IMR-90 (cell line): Measurements from ENCODE around the gene UNKL. TPM values are rescaled to one million over a fixed set of nuclear protein-coding genes. Genes with fewer than 3 reads are reported as not detected.
"Not testable (repeated sequence)": the region's sequence is repeated elsewhere in the genome, so short reads cannot be mapped to it uniquely, and the experiment has no call there.

Experiments used
- ATAC-seq: fragments of 200-7000 bp; cut with Tn5 transposase; 2 replicates; pipeline ENCODE4 v1.9.1; 2020; ENCODE audit warnings: low read depth, mild to moderate bottlenecking, moderate library complexity
- BruUV-seq: library from RNA; stranded (reverse); fragments of 400-500 nt; replicated peaks from 2 replicates; lab custom pipeline; 2021; lab: Mats Ljungman, UMichigan
- CTCF ChIA-PET: fragments of 300-600 bp; formaldehyde crosslinking; extraction: SDS; loops from one replicate; lab custom pipeline; 2021; ENCODE audit warnings: antibody characterized with exemption; lab: Yijun Ruan, JAX
- POLR2A ChIA-PET: fragments of 300-600 bp; sonication (Branson Sonifier 250); formaldehyde crosslinking; loops from one replicate; lab custom pipeline; 2022; ENCODE audit warnings: antibody characterized with exemption; ENCODE audit not compliant: unreplicated experiment; lab: Charles Lee
- DNase-seq: peaks from one replicate; pipeline ENCODE4 v3.0.0; 2013
- H2AFZ ChIP-seq: replicated peaks from 2 replicates; pipeline ENCODE3; 2013; ENCODE audit warnings: low read length, mild to moderate bottlenecking; ENCODE audit not compliant: poor library complexity
- H2AK5ac ChIP-seq: 2 replicates; pipeline ENCODE4 v1.6.1; 2013; ENCODE audit warnings: low read depth, low read length, inconsistent platforms
- H2AK9ac ChIP-seq: replicated peaks from 2 replicates; pipeline ENCODE3; 2013; ENCODE audit warnings: mild to moderate bottlenecking, low read depth, low read length, moderate library complexity; ENCODE audit not compliant: poor library complexity
- H2BK120ac ChIP-seq: 2 replicates; pipeline ENCODE4 v1.6.1; 2013; ENCODE audit warnings: low read depth, low read length, inconsistent platforms
- H2BK15ac ChIP-seq: 3 replicates; pipeline ENCODE4 v1.6.1; 2013; ENCODE audit warnings: low read depth, low read length, inconsistent platforms
- H2BK20ac ChIP-seq: 2 replicates; pipeline ENCODE4 v1.6.1; 2013; ENCODE audit warnings: low read depth, mild to moderate bottlenecking, inconsistent platforms, low read length, moderate library complexity
- H2BK5ac ChIP-seq: 2 replicates; pipeline ENCODE4 v1.6.1; 2013; ENCODE audit warnings: mild to moderate bottlenecking, low read depth, low read length, inconsistent platforms; ENCODE audit not compliant: poor library complexity, severe bottlenecking
- H3K14ac ChIP-seq: replicated peaks from 2 replicates; pipeline ENCODE4 v1.6.1; 2013; ENCODE audit warnings: low read depth, low read length, inconsistent platforms
- H3K18ac ChIP-seq: 2 replicates; pipeline ENCODE4 v1.6.1; 2013; ENCODE audit warnings: low read depth, low read length, control low read depth
- H3K23ac ChIP-seq: 2 replicates; pipeline ENCODE4 v1.6.1; 2013; ENCODE audit warnings: low read depth, low read length, inconsistent platforms
- H3K27ac ChIP-seq: 2 replicates; pipeline ENCODE4 v1.5.1; 2013; ENCODE audit warnings: mild to moderate bottlenecking, control low read depth, low read length; ENCODE audit not compliant: insufficient read depth
- H3K27me3 ChIP-seq: 2 replicates; pipeline ENCODE4 v1.6.1; 2013; ENCODE audit warnings: low read length; ENCODE audit not compliant: control insufficient read depth, insufficient read depth
- H3K36me3 ChIP-seq: 2 replicates; pipeline ENCODE4 v1.6.1; 2013; ENCODE audit warnings: low read length, mixed read lengths; ENCODE audit not compliant: control insufficient read depth, insufficient read depth
- H3K4ac ChIP-seq: 2 replicates; pipeline ENCODE4 v1.6.1; 2013; ENCODE audit warnings: low read depth, low read length, inconsistent platforms
- H3K4me1 ChIP-seq: 2 replicates; pipeline ENCODE4 v1.6.1; 2013; ENCODE audit warnings: low read length, mixed read lengths; ENCODE audit not compliant: control insufficient read depth, insufficient read depth
- H3K4me2 ChIP-seq: 2 replicates; pipeline ENCODE4 v1.6.1; 2013; ENCODE audit warnings: low read depth, mild to moderate bottlenecking, control low read depth, low read length, moderate library complexity
- H3K4me3 ChIP-seq: 2 replicates; pipeline ENCODE4 v1.5.1; 2013; ENCODE audit warnings: low read depth, mild to moderate bottlenecking, control low read depth, low read length, moderate library complexity; ENCODE audit not compliant: insufficient read depth
- H3K56ac ChIP-seq: 2 replicates; pipeline ENCODE4 v1.6.1; 2013; ENCODE audit warnings: low read length, inconsistent platforms; ENCODE audit not compliant: insufficient read depth; ENCODE audit errors: extremely low read depth
- H3K79me1 ChIP-seq, 2 experiments: 2 replicates each; pipeline ENCODE4 v1.6.1; 2013; ENCODE audit warnings: low read length in 2 of 2, inconsistent platforms in 1 of 2, low read depth in 1 of 2
- H3K9ac ChIP-seq: 2 replicates; pipeline ENCODE4 v1.6.1; 2013; ENCODE audit warnings: low read depth, low read length, control low read depth
- H3K9me1 ChIP-seq: 2 replicates; pipeline ENCODE4 v1.6.1; 2013; ENCODE audit warnings: low read length, inconsistent platforms; ENCODE audit not compliant: insufficient read depth
- H3K9me3 ChIP-seq: 2 replicates; pipeline ENCODE4 v1.6.1; 2013; ENCODE audit warnings: low read length; ENCODE audit not compliant: control insufficient read depth, insufficient read depth
- H4K20me1 ChIP-seq: 2 replicates; pipeline ENCODE4 v1.6.1; 2013; ENCODE audit warnings: low read length, inconsistent platforms; ENCODE audit not compliant: insufficient read depth
- H4K5ac ChIP-seq: 2 replicates; pipeline ENCODE4 v1.6.1; 2013; ENCODE audit warnings: mild to moderate bottlenecking, low read depth, low read length, control low read depth
- H4K8ac ChIP-seq, 2 experiments: 2 replicates each; pipeline ENCODE4 v1.6.1; 2013; ENCODE audit warnings: low read depth in 2 of 2, low read length in 2 of 2, control low read depth in 1 of 2, inconsistent platforms in 1 of 2
- H4K91ac ChIP-seq: 2 replicates; pipeline ENCODE4 v1.6.1; 2013; ENCODE audit warnings: low read depth, low read length, inconsistent platforms; ENCODE audit not compliant: insufficient read depth
- WGBS, 2 experiments: methylation state at CpG; one replicate each; pipeline versions ENCODE4 v1.1.5 to v1.1.7; 2013; ENCODE audit warnings: missing lambda C conversion rate in 2 of 2; ENCODE audit not compliant: insufficient read length in 1 of 2; ENCODE audit errors: extremely low coverage in 2 of 2; 5-methylcytosine and 5-hydroxymethylcytosine counted together
- dilution Hi-C: fragments of 300-500 bp; cut with HindIII; formaldehyde crosslinking; loops from one replicate; pipeline ENCODE4 v1.14.3; 2018; ENCODE audit warnings: low sequenced_read_pairs; ENCODE audit not compliant: unreplicated experiment
- in situ Hi-C: fragments of 300-500 bp; cut with MboI; formaldehyde crosslinking; loops from 3 replicates; pipeline ENCODE4 v1.14.3; 2019; ENCODE audit warnings: low sequenced_read_pairs, inconsistent platforms, mixed read lengths
- intact Hi-C: fragments of 100-400 bp; cut with micrococcal nuclease; formaldehyde crosslinking; loops from 2 replicates; pipeline ENCODE4 v1.10.0; 2022
- polyA plus RNA-seq, 3 experiments: library from polyadenylated mRNA; depleted of rRNA; stranded (reverse); fragments of >200 nt; gene quantifications; 2 replicates each; pipeline ENCODE4 v1.2.3, GENCODE V29; 2012; ENCODE audit warnings: low replicate concordance in 1 of 3
- total RNA-seq: library from RNA; depleted of rRNA; stranded (reverse); fragments of >200 nt; gene quantifications from 2 replicates; pipeline ENCODE4 v1.2.3, GENCODE V29; 2012

The UNKL gene
- total and polyA plus RNA-seq, 2 of the 4 experiments (the other 2 are of a cell fraction): 4.1 to 13.3 TPM

DNA sequence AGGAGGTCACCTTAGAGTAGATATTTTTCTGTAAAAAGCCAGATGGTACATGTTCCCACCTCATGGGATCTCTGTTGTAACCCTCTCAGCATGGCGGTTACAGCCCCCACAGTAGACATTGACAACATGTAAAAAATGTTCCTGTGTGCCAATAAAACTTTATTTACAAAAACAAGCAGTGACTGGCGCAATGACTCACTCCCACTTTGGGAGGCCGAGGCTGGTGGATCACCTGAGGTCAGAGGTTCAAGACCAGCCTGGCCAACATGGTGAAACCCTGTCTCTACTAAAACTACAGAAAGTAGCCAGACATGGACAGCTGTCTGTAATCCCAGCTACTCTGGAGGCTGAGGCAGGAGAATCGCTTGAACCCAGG is 25.2 kb upstream of the UNKL start:
- H2BK15ac ChIP-seq, H3K56ac ChIP-seq, H2BK5ac ChIP-seq, H2AFZ ChIP-seq, DNase-seq, H2BK120ac ChIP-seq, H2AK9ac ChIP-seq, H3K4ac ChIP-seq, H3K9me1 ChIP-seq, H3K18ac ChIP-seq, H3K4me1 ChIP-seq, H2AK5ac ChIP-seq, BruUV-seq, H4K20me1 ChIP-seq, H3K9me3 ChIP-seq, H3K4me3 ChIP-seq, in situ Hi-C loops, H3K9ac ChIP-seq, H3K14ac ChIP-seq, intact Hi-C loops, ATAC-seq, H3K27ac ChIP-seq, H3K27me3 ChIP-seq, H4K8ac ChIP-seq, H4K5ac ChIP-seq, dilution Hi-C loops, H3K36me3 ChIP-seq, H3K4me2 ChIP-seq, H4K91ac ChIP-seq, POLR2A ChIA-PET, H2BK20ac ChIP-seq, H3K79me1 ChIP-seq, CTCF ChIA-PET, H3K23ac ChIP-seq: not testable (repeated sequence)
- 100% methylated on average over 1 of the region's 4 CpGs; no CpG with 5 or more reads in 1 of the 2 experiments for WGBS, 2 experiments
